Lower leg skin (tissue), 3 donors: ENCODE results near the gene CCDC167.

Source experiments
- POLR2A ChIP-seq, 2 donors: fragments of 450-650 bp; IDR thresholded peaks; one replicate each; pipeline ENCODE4 v1.6.1; 2016 to 2017; ENCODE audit warnings: antibody characterized with exemption in 2 of 2, mild to moderate bottlenecking in 1 of 2, moderate library complexity in 1 of 2
- TF ChIP-seq, protein P1 (sequence below), 3 donors: fragments of 450-650 bp; IDR thresholded peaks; one replicate each; pipeline ENCODE4 v1.5.1; 2016; ENCODE audit warnings: antibody characterized with exemption in 3 of 3, mild to moderate bottlenecking in 3 of 3, moderate library complexity in 2 of 3

- TF ChIP-seq, protein P1, sequence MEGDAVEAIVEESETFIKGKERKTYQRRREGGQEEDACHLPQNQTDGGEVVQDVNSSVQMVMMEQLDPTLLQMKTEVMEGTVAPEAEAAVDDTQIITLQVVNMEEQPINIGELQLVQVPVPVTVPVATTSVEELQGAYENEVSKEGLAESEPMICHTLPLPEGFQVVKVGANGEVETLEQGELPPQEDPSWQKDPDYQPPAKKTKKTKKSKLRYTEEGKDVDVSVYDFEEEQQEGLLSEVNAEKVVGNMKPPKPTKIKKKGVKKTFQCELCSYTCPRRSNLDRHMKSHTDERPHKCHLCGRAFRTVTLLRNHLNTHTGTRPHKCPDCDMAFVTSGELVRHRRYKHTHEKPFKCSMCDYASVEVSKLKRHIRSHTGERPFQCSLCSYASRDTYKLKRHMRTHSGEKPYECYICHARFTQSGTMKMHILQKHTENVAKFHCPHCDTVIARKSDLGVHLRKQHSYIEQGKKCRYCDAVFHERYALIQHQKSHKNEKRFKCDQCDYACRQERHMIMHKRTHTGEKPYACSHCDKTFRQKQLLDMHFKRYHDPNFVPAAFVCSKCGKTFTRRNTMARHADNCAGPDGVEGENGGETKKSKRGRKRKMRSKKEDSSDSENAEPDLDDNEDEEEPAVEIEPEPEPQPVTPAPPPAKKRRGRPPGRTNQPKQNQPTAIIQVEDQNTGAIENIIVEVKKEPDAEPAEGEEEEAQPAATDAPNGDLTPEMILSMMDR (IDR thresholded peaks at IDR 0.05): no peak
- TF ChIP-seq POLR2A (IDR thresholded peaks at IDR 0.05): no peak
These were observed 48.5 kb upstream of the CCDC167 start for GRCh38 chr6:37548067-37548674.
